PC-9 (cell line): ENCODE results near the gene IL17RB.

ENCODE experiments used
- EZH2 ChIP-seq: fragments of 200-600 bp; sonication (generic); IDR thresholded peaks from 2 replicates; pipeline ENCODE4 v1.8.0; 2017; ENCODE audit warnings: antibody characterized with exemption, low read depth
- TF ChIP-seq, protein P1 (sequence below): fragments of 200-600 bp; sonication (generic); conservative IDR thresholded peaks from 2 replicates; pipeline ENCODE4 v1.6.1; 2017; ENCODE audit warnings: mixed run types, antibody characterized with exemption, mild to moderate bottlenecking, moderate library complexity

DNA sequence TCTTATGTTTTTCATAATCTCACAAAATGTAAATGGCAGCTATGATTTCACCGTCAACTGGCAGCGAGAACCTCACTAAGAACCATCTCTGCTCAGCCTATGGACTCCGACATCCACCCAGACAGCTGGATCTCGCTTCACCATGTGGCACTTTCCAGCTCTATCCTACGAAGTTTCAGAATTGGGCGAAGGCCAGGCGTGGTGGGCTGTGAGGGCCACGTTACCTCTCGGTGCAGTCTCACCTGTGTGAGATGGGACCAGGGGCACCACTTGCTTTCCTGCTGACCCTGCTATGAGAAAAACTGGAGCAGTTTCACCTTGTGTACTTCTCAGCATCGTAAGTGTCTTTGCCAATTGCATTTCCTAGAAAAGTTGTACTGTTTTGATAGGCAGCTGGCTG lies 32.5 kb upstream of the IL17RB start:
- TF ChIP-seq, protein P1, sequence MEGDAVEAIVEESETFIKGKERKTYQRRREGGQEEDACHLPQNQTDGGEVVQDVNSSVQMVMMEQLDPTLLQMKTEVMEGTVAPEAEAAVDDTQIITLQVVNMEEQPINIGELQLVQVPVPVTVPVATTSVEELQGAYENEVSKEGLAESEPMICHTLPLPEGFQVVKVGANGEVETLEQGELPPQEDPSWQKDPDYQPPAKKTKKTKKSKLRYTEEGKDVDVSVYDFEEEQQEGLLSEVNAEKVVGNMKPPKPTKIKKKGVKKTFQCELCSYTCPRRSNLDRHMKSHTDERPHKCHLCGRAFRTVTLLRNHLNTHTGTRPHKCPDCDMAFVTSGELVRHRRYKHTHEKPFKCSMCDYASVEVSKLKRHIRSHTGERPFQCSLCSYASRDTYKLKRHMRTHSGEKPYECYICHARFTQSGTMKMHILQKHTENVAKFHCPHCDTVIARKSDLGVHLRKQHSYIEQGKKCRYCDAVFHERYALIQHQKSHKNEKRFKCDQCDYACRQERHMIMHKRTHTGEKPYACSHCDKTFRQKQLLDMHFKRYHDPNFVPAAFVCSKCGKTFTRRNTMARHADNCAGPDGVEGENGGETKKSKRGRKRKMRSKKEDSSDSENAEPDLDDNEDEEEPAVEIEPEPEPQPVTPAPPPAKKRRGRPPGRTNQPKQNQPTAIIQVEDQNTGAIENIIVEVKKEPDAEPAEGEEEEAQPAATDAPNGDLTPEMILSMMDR = no peak
- TF ChIP-seq EZH2 = no peak
